Motor neuron (in vitro differentiated cells): ENCODE data around the gene GJD3. TPM values are rescaled to one million over a fixed set of nuclear protein-coding genes. Genes with fewer than 3 reads are reported as not detected.

ENCODE experiments used
- ATAC-seq, 8 experiments: fragments of 200-7000 bp; cut with Tn5 transposase; replicated peaks in 6 of 8; 2 replicates each; pipeline ENCODE4 v1.8.0; 2021; ENCODE audit warnings: mild to moderate bottlenecking in 8 of 8, moderate library complexity in 8 of 8
- H3K27ac ChIP-seq, 2 donors: fragments of 250-450 bp; sonication (Bioruptor Pico); 2 replicates each; pipeline ENCODE4 v1.9.0; 2021; ENCODE audit warnings: antibody characterized with exemption in 2 of 2, mild to moderate bottlenecking in 2 of 2, moderate library complexity in 1 of 2
- H3K4me1 ChIP-seq, 2 donors: fragments of 250-450 bp; sonication (Bioruptor Pico); replicated peaks in 1 of 2; 2 replicates each; pipeline ENCODE4 v1.6.1; 2021; ENCODE audit warnings: antibody characterized with exemption in 2 of 2, mild to moderate bottlenecking in 2 of 2, moderate library complexity in 1 of 2
- H3K4me3 ChIP-seq, 5 donors: fragments of 250-450 bp; sonication (Bioruptor Pico); 2 replicates each; pipeline ENCODE4 v1.9.0; 2021; ENCODE audit warnings: antibody characterized with exemption in 5 of 5, mild to moderate bottlenecking in 5 of 5, moderate library complexity in 4 of 5
- WGBS, 10 experiments: fragments of 450-650 bp; shearing (Covaris generic); methylation state at CpG; one replicate each; pipeline ENCODE4 v1.0.0; 2022; 5-methylcytosine and 5-hydroxymethylcytosine counted together
- in situ Hi-C, 9 experiments: fragments of 400-800 bp; cut with MboI; loops; one replicate each; pipeline ENCODE4 v1.15.0; 2021; ENCODE audit warnings: low sequenced_read_pairs in 9 of 9, low pct_unique_long_range_greater_than_20kb in 2 of 9; ENCODE audit not compliant: unreplicated experiment in 9 of 9
- total RNA-seq, 8 experiments: library from RNA; unstranded; fragments of 300-600 nt; gene quantifications; 2 replicates each; pipeline versions ENCODE4 v1.2.3 to v1.2.4, GENCODE V29; 2022

GJD3 gene
- total RNA-seq, 8 experiments from 2014 or later: 0.36 to 2.8 (median 0.87) TPM; not detected in 1

- Histone ChIP-seq H3K4me3 (no peak overlapping the region), H3K4me1 (peaks cover 9 to 16% of the 10 kb centered on the region in 2 donors), H3K27ac (no peak overlapping the region)
- WGBS, 10 experiments: 15 to 100% (median 83%) methylated on average over 1 to 4 of the region's 11 CpGs; no CpG with 5 or more reads in 3 of the 10 experiments
- in situ Hi-C loops: no loop called here
- ATAC-seq: peak in 1 of 8 experiments; percentile 21
These were observed 34.4 kb downstream of the GJD3 start for GRCh38 chr17:40329839-40330794.

GRCh38 chr17:40328386-40328766, 36.2 kb downstream of the GJD3 start:
- in situ Hi-C loops: no loop called here
- Histone ChIP-seq H3K27ac (no peak overlapping the region), H3K4me3 (no peak overlapping the region), H3K4me1 (peaks cover 0 to 10% of the 10 kb centered on the region in 2 donors)
- WGBS, 10 experiments: 33 to 100% (median 100%) methylated on average over 1 to 2 of the region's 2 CpGs; no CpG with 5 or more reads in 3 of the 10 experiments
- ATAC-seq: no peak

DNA sequence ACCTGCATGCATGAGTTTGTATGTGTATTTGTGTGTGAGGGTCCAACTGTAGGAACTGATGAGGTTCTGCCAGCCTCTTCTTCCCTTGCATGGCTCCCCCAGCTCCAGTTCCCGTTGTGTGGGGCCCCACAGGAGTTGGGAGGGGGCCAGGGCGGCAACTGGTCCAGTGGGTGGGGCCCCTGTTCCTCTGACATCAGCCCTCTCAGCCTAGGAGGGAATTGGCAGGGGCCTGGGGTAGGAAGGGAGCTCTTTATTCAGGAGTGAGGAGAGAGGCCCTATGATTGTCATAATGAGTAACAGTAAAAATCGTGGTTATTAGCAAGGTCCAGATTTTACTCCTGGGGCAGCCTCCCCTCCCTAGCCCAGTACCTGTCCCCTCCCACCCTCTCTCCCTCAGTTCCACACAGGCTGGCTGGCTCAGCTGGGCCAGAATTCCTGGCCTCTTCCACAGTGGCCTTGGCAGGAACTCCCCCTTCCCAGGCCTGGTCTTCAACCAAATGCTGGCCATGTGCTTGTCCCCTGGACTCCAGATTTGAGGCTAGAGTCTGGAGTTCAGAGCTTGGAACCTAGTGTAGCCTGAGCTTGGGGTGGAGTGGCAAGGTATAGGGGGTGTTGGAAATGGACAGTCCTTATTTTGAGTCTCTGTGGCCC, 36.7 kb downstream of the GJD3 start:
- H3K4me3 ChIP-seq: no peak overlapping the region
- peaks cover 5 to 15% of the 10 kb centered on the region in 2 donors for H3K4me1 ChIP-seq
- 40 to 60% (median 60%) methylated on average over 1 to 2 of the region's 3 CpGs; no CpG with 5 or more reads in 7 of the 10 experiments for WGBS, 10 experiments
- no peak overlapping the region for H3K27ac ChIP-seq
- in situ Hi-C loops: no loop called here
- ATAC-seq: peak in 3 of 8 experiments; percentile 7 to 28 (median 15)

- ATAC-seq: no peak
- in situ Hi-C loops: no loop called here
- Histone ChIP-seq H3K27ac (no peak overlapping the region), H3K4me3 (no peak overlapping the region), H3K4me1 (peaks cover 11 to 20% of the 10 kb centered on the region in 2 donors)
- 80 to 100% (median 100%) methylated on average over 1 to 2 of the region's 4 CpGs; no CpG with 5 or more reads in 7 of the 10 experiments for WGBS, 10 experiments
These were observed 37.2 kb downstream of the GJD3 start for GRCh38 chr17:40327244-40327729.

DNA sequence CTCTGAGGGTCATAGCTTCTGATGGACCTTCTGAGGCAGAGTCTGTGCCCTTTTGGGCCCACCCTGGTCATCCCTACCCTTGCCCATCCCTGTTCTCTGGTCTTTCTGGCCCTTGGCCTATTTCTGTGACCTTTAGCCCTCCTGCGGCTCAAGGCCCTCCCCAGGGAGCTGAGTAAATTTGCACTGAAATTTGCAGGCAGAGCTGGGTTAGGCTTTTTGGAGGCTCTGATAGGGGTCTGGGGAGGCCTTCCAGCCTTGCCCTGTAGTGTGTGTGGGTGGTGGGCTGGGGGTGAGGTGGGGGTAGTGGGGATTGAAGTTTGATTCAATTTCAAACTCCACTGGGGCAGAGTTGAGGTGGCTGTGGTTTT, 37.7 kb downstream of the GJD3 start:
- whole genome bisulfite sequencing, 10 experiments: 33 to 40% methylated on average over 1 of the region's 1 CpG; no CpG with 5 or more reads in 8 of the 10 experiments
- peaks cover 15 to 25% of the 10 kb centered on the region in 2 donors for H3K4me1 ChIP-seq
- ATAC-seq: no peak
- in situ Hi-C loops: no loop called here
- no peak overlapping the region for H3K27ac ChIP-seq
- no peak overlapping the region for H3K4me3 ChIP-seq

DNA sequence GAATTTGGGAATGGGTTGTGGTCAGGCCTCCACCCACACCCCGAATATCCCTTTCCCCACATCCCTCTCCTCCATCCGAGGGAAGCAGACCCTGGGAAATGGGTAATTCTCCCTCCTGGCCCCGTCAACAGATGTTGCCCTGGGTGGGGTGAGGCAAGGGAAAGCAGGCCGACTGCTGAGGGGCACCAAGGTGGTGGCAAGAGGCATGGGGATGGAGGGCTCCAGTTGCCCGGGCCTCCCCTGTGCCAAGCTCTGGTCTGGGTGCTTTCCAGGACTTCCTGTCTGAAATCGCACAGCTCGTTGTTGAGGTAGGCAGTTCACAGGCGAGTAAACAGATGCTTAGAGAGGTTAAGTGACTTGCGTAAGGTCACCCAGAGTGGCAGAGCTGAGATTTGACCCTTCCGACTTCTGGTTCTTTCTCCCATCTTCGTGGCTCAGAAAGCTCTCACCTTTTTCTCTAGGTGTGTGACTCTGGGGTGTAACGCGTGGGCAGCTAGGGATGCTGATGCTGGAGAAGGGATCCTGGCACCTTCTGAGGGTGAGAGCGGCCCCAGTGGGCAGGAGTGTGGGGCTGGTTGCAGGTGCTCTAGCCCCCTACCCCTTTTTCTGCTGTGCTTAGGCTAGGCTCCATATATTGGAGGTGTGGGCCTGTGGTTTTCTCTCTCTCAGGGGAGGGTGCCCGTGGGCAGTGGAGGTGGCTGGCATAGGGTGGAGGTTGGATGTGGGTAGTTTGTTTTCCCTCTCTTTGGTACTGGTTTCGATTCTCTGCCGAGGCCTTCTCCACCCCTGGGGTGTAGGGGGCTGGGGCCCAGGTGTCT, 38.3 kb downstream of the GJD3 start:
- Histone ChIP-seq H3K4me1 (peaks cover 21 to 31% of the 10 kb centered on the region in 2 donors), H3K27ac (no peak overlapping the region), H3K4me3 (no peak overlapping the region)
- ATAC-seq: no peak
- 56 to 90% (median 80%) methylated on average over 2 to 9 of the region's 17 CpGs; no CpG with 5 or more reads in 5 of the 10 experiments for WGBS, 10 experiments
- in situ Hi-C loops: no loop called here

DNA sequence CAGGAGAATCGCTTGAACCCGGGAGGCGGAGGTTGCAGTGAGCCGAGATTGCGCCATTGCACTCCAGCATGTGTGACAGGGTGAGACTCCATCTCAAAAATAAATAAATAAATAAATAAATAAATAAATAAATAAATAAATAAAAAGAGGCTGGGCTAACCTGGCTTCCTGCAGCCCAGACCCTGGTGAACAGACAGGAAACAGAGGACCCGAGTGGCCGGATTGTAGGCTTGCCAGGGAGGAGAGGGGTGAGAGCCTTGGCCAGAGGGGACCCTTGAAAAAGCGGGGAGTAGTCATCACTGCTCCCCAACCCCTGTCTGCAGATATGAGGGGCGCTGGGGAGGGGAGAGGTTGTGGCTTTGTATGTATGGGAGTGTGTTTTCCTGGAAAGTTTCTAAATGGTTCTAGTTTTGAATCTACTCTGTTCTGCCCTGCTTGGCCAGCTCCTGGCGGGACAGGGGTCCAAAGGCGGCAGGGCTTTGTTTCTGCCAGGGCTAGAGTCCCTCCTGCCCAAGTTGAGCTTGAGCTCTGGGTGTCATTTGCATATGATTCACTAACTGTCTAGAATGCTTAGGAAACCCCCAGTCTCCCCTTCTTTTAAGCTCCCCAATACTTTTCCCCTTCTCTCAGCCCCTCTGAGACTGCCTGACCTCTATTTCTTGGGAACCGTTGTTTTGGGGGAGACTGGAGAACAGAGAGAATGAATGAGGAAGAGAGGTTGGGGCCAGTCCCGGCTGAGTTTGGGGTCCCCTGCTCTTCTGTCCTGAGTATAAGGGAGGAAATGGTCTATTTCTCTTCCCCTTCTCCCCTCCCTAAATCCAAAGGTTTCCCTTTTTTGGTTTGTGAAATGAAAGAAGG, 39.2 kb downstream of the GJD3 start:
- no peak overlapping the region for H3K4me3 ChIP-seq
- H3K27ac ChIP-seq: no peak overlapping the region
- H3K4me1 ChIP-seq: peaks cover 28 to 39% of the 10 kb centered on the region in 2 donors
- 60 to 100% (median 80%) methylated on average over 1 to 7 of the region's 13 CpGs; no CpG with 5 or more reads in 2 of the 10 experiments for WGBS, 10 experiments
- no peak for ATAC-seq
- in situ Hi-C loops: no loop called here

DNA sequence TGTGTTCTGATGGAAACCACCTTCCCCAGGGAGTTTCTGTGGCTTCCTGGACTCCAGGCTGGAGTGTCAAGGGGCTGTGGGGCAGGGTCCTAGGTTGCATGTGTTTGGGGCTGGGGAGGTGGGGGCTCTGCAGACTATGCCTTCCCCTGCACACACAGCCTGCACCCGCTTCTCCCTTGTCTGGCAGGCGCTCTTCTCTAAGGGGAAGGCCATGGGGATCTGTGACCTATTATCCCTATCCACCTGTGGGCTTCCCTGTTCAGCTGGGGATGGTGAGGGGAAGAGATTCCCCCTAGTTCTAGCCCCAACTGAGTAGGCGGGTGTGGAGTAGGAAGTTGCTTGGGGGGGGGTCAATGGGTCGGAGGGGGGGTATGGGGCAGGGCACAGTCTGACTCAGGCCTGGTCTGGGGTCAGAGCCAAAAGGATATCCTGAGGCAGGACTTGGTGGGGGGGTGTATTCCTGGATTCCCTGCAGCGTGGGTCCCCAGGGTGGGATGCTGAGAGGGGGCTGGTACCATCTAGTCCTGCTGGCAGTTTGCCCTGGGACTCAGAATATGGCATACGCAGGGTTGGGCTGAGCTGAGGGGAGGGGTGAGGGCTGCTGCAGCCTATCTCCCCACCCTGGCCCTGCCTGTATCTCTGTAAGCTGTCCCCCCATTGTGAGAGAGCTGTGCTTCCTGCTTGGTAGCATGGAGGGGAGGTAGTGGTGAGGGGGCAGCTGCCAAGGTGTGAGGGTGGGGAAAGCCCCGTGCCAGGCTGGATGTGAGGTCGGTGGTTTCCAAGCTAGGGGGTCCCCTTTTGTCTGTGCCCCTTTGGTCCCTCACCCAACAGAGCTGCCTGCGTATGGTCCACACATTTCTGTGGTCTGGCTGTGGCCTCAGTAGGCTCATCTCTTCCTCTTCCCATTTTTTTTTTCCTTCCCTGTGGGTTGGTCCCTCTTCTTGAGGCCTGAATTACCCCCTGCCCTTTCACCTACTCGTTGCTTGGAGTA, 40.9 kb downstream of the GJD3 start:
- 17 to 100% (median 80%) methylated on average over 1 of the region's 10 CpGs; no CpG with 5 or more reads in 7 of the 10 experiments for WGBS, 10 experiments
- Histone ChIP-seq H3K4me3 (peak overlapping the region in 1 of 5 donors; percentile 27), H3K4me1 (peaks cover 41 to 56% of the 10 kb centered on the region in 2 donors), H3K27ac (peak overlapping the region in 1 of 2 donors; percentile 68)
- in situ Hi-C loops: no loop called here
- peak in 3 of 8 experiments; percentile 1 to 16 (median 2) for ATAC-seq

DNA sequence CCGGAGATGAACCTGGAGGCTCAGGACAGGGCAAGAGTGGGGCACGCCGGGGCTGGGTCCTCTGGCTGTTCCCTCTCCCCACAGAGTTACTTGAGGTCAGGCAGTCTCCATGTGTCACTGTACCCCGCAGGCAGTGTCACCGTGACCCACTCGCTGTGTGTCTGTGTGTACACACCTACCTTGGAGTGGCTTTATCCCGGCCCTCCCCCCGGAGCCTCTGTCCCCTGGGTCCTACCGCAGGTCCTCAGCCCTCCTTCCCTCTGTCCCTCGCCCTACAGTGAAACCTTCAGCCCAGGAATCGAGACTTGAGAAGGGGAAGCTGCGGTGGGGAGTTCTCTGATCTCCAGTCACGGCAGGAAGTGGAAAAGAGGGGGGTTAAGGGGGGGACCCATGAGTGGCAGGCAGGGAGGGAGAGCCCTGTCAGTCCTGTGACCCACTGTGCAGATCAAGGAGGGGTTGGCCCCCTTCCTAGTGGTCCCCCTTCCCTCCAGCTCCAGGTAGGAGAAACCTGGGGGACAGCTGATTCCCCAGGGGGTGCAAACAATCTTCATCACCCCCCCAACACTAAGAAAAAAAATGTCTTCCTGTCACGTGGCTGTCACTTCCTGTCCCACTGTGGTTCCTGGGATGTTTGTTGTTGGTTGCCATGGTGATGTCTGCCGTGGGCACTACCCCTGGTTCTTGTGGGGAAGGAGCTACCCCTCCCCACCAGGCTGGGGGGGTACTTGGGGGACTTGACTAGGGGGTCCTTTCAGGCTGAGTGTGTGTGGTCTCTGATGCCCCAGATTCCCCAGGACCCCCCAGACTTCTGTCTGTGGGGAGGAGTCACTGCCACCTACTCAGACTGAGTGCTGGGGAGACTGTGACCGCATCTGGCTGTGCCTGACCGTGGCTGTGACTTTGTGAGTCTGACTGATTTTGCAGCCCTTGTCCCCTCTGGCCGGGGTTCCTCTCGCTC, 41.9 kb downstream of the GJD3 start:
- peaks cover 43 to 59% of the 10 kb centered on the region in 2 donors for H3K4me1 ChIP-seq
- in situ Hi-C loops: no loop called here
- peak overlapping the region in 4 of 5 donors; percentile 7 to 29 (median 18) for H3K4me3 ChIP-seq
- peak; percentile 2 to 26 (median 12) for ATAC-seq
- WGBS, 10 experiments: 9 to 61% (median 18%) methylated on average over 3 to 7 of the region's 19 CpGs; no CpG with 5 or more reads in 6 of the 10 experiments
- H3K27ac ChIP-seq: peak overlapping the region; percentile 43 to 68

DNA sequence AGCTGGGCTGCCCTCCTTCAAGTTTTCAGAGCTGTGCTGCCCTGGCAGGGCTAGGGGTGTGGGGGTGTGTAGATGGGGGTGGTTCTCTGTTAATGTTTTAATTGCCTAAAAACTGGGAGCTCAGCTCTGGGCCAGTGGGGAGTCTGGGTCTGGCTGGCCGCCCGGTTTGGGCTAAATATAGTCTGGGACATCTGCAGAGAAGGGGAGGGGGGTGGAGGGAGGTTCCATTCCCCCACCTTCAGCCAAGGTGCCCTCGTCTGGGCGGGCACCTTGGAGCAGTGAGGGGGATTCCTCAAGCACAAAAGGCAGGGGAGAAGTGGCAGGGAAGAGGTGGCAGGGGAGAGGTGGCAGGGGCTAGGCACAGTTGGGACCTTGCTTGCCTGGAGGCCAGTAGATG, 42.6 kb downstream of the GJD3 start:
- no CpG with 5 or more reads among the region's 4 CpGs for WGBS, 10 experiments
- ATAC-seq: no peak

More for the DNA sequence above, 42.6 kb downstream of the GJD3 start:
- H3K4me3 ChIP-seq: peak overlapping the region in 2 of 5 donors; percentile 27 to 29
- H3K4me1 ChIP-seq: peaks cover 48 to 61% of the 10 kb centered on the region in 2 donors
- no peak overlapping the region for H3K27ac ChIP-seq
- in situ Hi-C loops: no loop called here
